ENCODE data around the gene MSANTD2.

The MSANTD2 gene

GRCh38 chr11:124717421-124717785, 82.8 kb downstream of the MSANTD2 start:
- Histone ChIP-seq H3K27me3 (ENCODE audit: insufficient read depth, low read length) (peaks cover 40% of the 10 kb centered on the region), H3K4me3 (ENCODE audit: low read depth, low read length) (peak overlapping the region; percentile 77)

DNA sequence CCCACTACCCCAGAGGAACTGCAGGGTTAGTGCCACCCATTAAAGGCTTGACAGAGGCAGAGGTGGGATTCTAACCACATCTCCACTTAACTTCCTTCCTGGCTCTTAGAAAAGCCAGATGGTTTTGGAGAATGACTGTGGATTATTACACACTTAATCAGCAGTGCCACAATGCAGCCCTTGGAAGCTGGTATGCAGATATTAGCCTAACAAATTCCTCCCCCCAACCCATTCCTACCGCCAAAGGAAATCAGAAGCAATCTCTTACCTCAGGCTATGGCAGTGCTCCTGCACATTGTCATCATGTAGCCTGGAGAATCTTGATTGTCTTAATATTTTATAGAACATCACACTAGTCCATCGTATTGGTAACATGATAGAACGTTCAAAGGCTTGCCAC, 83.6 kb downstream of the MSANTD2 start:
- peaks cover 35% of the 10 kb centered on the region for H3K27me3 ChIP-seq (ENCODE audit: insufficient read depth, low read length)
- H3K4me1 ChIP-seq (ENCODE audit: control insufficient read depth, insufficient read depth, low read length, unreplicated experiment): peaks cover 5% of the 10 kb centered on the region
- no peak overlapping the region for H2AFZ ChIP-seq (ENCODE audit: low read length, unreplicated experiment)
- H3K79me2 ChIP-seq (ENCODE audit: control insufficient read depth, insufficient read depth, low read length, unreplicated experiment): no peaks in the 10 kb centered on the region
- H3K36me3 ChIP-seq (ENCODE audit: insufficient read depth, low read length): no peaks in the 10 kb centered on the region
- H3K27ac ChIP-seq (ENCODE audit: low read depth, low read length): no peak overlapping the region
- H3K4me3 ChIP-seq (ENCODE audit: low read depth, low read length): no peak overlapping the region

More at GRCh38 chr11:124717421-124717785, 82.8 kb downstream of the MSANTD2 start:
- peak overlapping the region; percentile 80 for H2AFZ ChIP-seq (ENCODE audit: low read length, unreplicated experiment)
- no peak overlapping the region for H3K27ac ChIP-seq (ENCODE audit: low read depth, low read length)
- H3K79me2 ChIP-seq (ENCODE audit: control insufficient read depth, insufficient read depth, low read length, unreplicated experiment): no peaks in the 10 kb centered on the region
- no peaks in the 10 kb centered on the region for H3K36me3 ChIP-seq (ENCODE audit: insufficient read depth, low read length)
- peaks cover 5% of the 10 kb centered on the region for H3K4me1 ChIP-seq (ENCODE audit: control insufficient read depth, insufficient read depth, low read length, unreplicated experiment)

Measured in ACC112 (cell line).